ENCODE results near the gene TBPL1. TPM values are rescaled to one million over a fixed set of nuclear protein-coding genes. Genes with fewer than 3 reads are reported as not detected.

Gene TBPL1
- total RNA-seq, 1 experiment from 2014 or later = 39.7 TPM

GRCh38 chr6:134020968-134021367 is 67.9 kb downstream of the TBPL1 start:
- Histone ChIP-seq H3K36me3 (ENCODE audit: control insufficient read depth, insufficient read depth, low read length) (no peaks in the 10 kb centered on the region), H3K4me3 (ENCODE audit: low read depth in 2 of 2, low read length in 2 of 2) (no peak overlapping the region), H3K4me1 (ENCODE audit: control insufficient read depth, insufficient read depth, low read length) (peaks cover 13% of the 10 kb centered on the region), H3K27me3 (ENCODE audit: control insufficient read depth, insufficient read depth, low read length) (no peaks in the 10 kb centered on the region), H3K9me3 (ENCODE audit: control insufficient read depth, insufficient read depth, low read depth, low read length) (no peaks in the 10 kb centered on the region), H3K27ac (ENCODE audit: low read length) (peak overlapping the region; percentile 25; the same call in 1 of the 2 replicates)
- ChIA-PET POLR2A (no interaction called here), CTCF (no interaction called here)
- intact Hi-C loops (cut with micrococcal nuclease; ENCODE audit: unreplicated experiment) (no loop called here), in situ Hi-C loops (cut with HindIII; ENCODE audit: low pct_unique_long_range_greater_than_20kb, low sequenced_read_pairs) (no loop called here)
- no peak for TF ChIP-seq POLR2AphosphoS5 (IDR thresholded peaks at IDR 0.05; ENCODE audit: low read depth, low read length)
- no peak for TF ChIP-seq REST (IDR thresholded peaks at IDR 0.05; ENCODE audit: insufficient read depth in 1 of 2, low read depth in 2 of 2, low read length in 1 of 2)
- no peak for TF ChIP-seq TCF7L2 (IDR thresholded peaks at IDR 0.05; ENCODE audit: low read depth, low read length)
- TF ChIP-seq SIN3A (IDR thresholded peaks at IDR 0.05; ENCODE audit: borderline replicate concordance, insufficient read depth, low read depth, low read length) = no peak
- TF ChIP-seq CTCF (IDR thresholded peaks at IDR 0.05) = no peak
- no TSS peak for BruUV-seq (replicated peaks)
- DNase-seq (ENCODE audit: low read depth, low spot score) (no peak), ATAC-seq (no peak)

- no peak for ATAC-seq
- ChIA-PET CTCF (no interaction called here), POLR2A (no interaction called here)
- no peak for DNase-seq (ENCODE audit: low read depth, low spot score)
- intact Hi-C loops (cut with micrococcal nuclease; ENCODE audit: unreplicated experiment) = no loop called here
- Histone ChIP-seq H3K9me3 (ENCODE audit: control insufficient read depth, insufficient read depth, low read depth, low read length) (no peaks in the 10 kb centered on the region), H3K36me3 (ENCODE audit: control insufficient read depth, insufficient read depth, low read length) (no peaks in the 10 kb centered on the region), H3K4me1 (ENCODE audit: control insufficient read depth, insufficient read depth, low read length) (peaks cover 9% of the 10 kb centered on the region), H3K27me3 (ENCODE audit: control insufficient read depth, insufficient read depth, low read length) (no peaks in the 10 kb centered on the region), H3K4me3 (ENCODE audit: low read depth in 2 of 2, low read length in 2 of 2) (no peak overlapping the region), H3K27ac (ENCODE audit: low read length) (peak overlapping the region; percentile 44; the same call in 1 of the 2 replicates)
- TF ChIP-seq POLR2AphosphoS5 (IDR thresholded peaks at IDR 0.05; ENCODE audit: low read depth, low read length) (no peak), REST (IDR thresholded peaks at IDR 0.05; ENCODE audit: insufficient read depth in 1 of 2, low read depth in 2 of 2, low read length in 1 of 2) (no peak), SIN3A (IDR thresholded peaks at IDR 0.05; ENCODE audit: borderline replicate concordance, insufficient read depth, low read depth, low read length) (no peak)
- in situ Hi-C loops (cut with HindIII; ENCODE audit: low pct_unique_long_range_greater_than_20kb, low sequenced_read_pairs) = no loop called here
- BruUV-seq (replicated peaks) = no TSS peak
These were observed 68.5 kb downstream of the TBPL1 start for GRCh38 chr6:134021396-134022122.
